ENCODE data around the gene CA10. TPM values are rescaled to one million over a fixed set of nuclear protein-coding genes. Genes with fewer than 3 reads are reported as not detected.

CA10 gene
- total RNA-seq, 1 donor = not detected

GRCh38 chr17:51722994-51723393 lies 435.5 kb downstream of the CA10 start:
- no peak overlapping the region for H3K4me3 ChIP-seq (ENCODE audit: low read depth, low read length)
- no peak for TF ChIP-seq CTCF (IDR thresholded peaks at IDR 0.05; ENCODE audit: insufficient read depth, low read depth, low read length)
- no peak for DNase-seq (ENCODE audit: low read depth)

GRCh38 chr17:51721730-51722129 lies 436.8 kb downstream of the CA10 start:
- H3K4me3 ChIP-seq (ENCODE audit: low read depth, low read length) = no peak overlapping the region
- TF ChIP-seq CTCF (IDR thresholded peaks at IDR 0.05; ENCODE audit: insufficient read depth, low read depth, low read length) = no peak
- DNase-seq (ENCODE audit: low read depth) = no peak

DNA sequence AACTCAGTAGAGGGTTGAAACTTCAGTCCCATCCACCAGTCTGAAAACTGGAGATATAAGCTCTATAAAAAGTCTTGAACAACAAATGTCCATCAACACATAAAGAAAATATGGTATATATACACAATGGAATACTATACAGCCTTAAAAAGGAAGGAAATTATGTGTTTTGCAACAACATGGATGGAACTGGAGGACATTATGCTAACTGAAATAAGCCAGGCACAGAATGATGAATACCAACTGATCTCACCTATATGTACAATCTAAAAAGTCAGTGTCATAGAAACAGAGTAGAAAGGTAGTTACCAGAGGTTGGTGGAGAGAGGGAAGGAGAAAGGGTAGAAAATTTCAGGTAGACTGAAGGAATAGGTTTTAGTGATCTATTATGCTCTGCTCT lies 438.1 kb downstream of the CA10 start:
- no peak overlapping the region for H3K4me3 ChIP-seq (ENCODE audit: low read depth, low read length)
- TF ChIP-seq CTCF (IDR thresholded peaks at IDR 0.05; ENCODE audit: insufficient read depth, low read depth, low read length) = no peak
- no peak for DNase-seq (ENCODE audit: low read depth)

- TF ChIP-seq CTCF (IDR thresholded peaks at IDR 0.05; ENCODE audit: insufficient read depth, low read depth, low read length) = no peak
- no peak for DNase-seq (ENCODE audit: low read depth)
Observed at GRCh38 chr17:51718983-51719382, 439.5 kb downstream of the CA10 start.

DNA sequence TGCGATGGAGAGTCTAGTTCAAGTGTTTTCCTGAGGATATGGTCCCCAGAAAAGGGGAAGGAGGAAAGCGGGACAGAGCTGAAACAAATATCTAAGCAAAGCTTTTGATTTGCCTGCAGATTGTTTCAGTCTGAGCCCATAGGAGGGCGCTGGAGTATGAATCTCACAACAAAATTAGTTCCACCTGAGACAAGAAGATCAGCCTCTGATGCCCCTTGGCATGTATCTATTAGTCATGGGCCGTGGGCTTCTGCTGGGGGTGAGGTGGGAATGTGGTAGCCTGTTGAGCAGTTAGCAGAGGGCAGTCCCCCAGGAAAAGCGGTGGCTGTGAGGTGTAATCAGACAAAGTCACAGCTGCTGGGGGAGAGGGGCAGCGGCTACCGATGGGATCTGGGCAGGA lies 446.9 kb downstream of the CA10 start:
- H3K4me3 ChIP-seq (ENCODE audit: low read depth, low read length) = no peak overlapping the region
- no peak for TF ChIP-seq CTCF (IDR thresholded peaks at IDR 0.05; ENCODE audit: insufficient read depth, low read depth, low read length)
- no peak for DNase-seq (ENCODE audit: low read depth)

More at GRCh38 chr17:51718983-51719382, 439.5 kb downstream of the CA10 start:
- H3K4me3 ChIP-seq (ENCODE audit: low read depth, low read length) = no peak overlapping the region

DNA sequence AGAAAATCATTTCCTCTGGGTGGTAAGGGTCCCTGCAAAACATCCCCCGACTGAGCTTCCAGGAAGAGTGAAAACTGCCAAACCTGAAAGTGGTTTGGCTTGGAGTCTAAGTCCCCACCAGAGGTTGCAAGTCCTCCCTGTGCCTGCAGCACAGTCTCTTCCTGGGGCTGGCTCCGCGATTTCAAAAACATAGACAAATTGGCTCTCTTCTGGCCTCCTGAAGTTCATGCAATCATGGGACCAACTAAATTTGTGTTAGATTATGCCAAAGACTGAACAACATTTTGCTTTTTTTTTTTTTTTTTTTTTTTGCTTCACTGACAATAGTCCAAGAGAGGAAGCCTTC lies 447.9 kb downstream of the CA10 start:
- DNase-seq (ENCODE audit: low read depth) = no peak
- TF ChIP-seq CTCF (IDR thresholded peaks at IDR 0.05; ENCODE audit: insufficient read depth, low read depth, low read length) = no peak
- no peak overlapping the region for H3K4me3 ChIP-seq (ENCODE audit: low read depth, low read length)
